OCI-LY7 (cell line): ENCODE data around the gene GPRASP3. TPM values are rescaled to one million over a fixed set of nuclear protein-coding genes. Genes with fewer than 3 reads are reported as not detected.

Source experiments
- BruUV-seq: library from RNA; stranded (reverse); fragments of 400-500 nt; replicated peaks from 2 replicates; lab custom pipeline; 2021; lab: Mats Ljungman, UMichigan
- CTCF ChIA-PET: fragments of 300-600 bp; sonication (Branson Sonifier 250); formaldehyde crosslinking; loops from one replicate; lab custom pipeline; 2022; ENCODE audit warnings: antibody characterized with exemption; ENCODE audit not compliant: unreplicated experiment; lab: Charles Lee
- POLR2A ChIA-PET: fragments of 300-600 bp; sonication (Branson Sonifier 250); formaldehyde crosslinking; loops from one replicate; lab custom pipeline; 2022; ENCODE audit warnings: antibody characterized with exemption; lab: Charles Lee
- DNase-seq: peaks from one replicate; pipeline ENCODE4 v3.0.0-alpha.2; 2015; ENCODE audit warnings: low spot score
- H2AFZ ChIP-seq: fragments of 200-600 bp; sonication (generic), shearing (Covaris generic); 2 replicates; pipeline ENCODE4 v1.6.1; 2014; ENCODE audit warnings: mild to moderate bottlenecking, antibody characterized with exemption, low read length, moderate library complexity
- H3K27ac ChIP-seq: fragments of 200-600 bp; sonication (generic); 2 replicates; pipeline ENCODE4 v1.5.1; 2014; ENCODE audit warnings: mixed run types, low read depth, mild to moderate bottlenecking, moderate library complexity, low read length, inconsistent platforms; ENCODE audit not compliant: poor library complexity, severe bottlenecking
- H3K36me3 ChIP-seq: fragments of 200-600 bp; sonication (generic); 2 replicates; pipeline ENCODE4 v1.6.1; 2014; ENCODE audit warnings: mild to moderate bottlenecking, antibody characterized with exemption, low read length, moderate library complexity, mixed read lengths; ENCODE audit not compliant: insufficient read depth
- H3K4me1 ChIP-seq: fragments of 200-600 bp; sonication (generic); 2 replicates; pipeline ENCODE4 v1.5.1; 2014; ENCODE audit warnings: mild to moderate bottlenecking, low read length; ENCODE audit not compliant: insufficient read depth, poor library complexity, severe bottlenecking
- H3K4me2 ChIP-seq: fragments of 200-600 bp; sonication (generic); 2 replicates; pipeline ENCODE4 v1.6.1; 2014; ENCODE audit warnings: mild to moderate bottlenecking, low read length
- H3K4me3 ChIP-seq: fragments of 200-600 bp; sonication (generic); 2 replicates; pipeline ENCODE4 v1.5.1; 2014; ENCODE audit warnings: mild to moderate bottlenecking, low read depth, low read length; ENCODE audit not compliant: poor library complexity, severe bottlenecking
- H3K79me2 ChIP-seq: fragments of 200-600 bp; sonication (generic); 2 replicates; pipeline ENCODE4 v1.6.1; 2016; ENCODE audit warnings: low read depth, mild to moderate bottlenecking, low read length, moderate library complexity, mixed read lengths; ENCODE audit not compliant: insufficient read depth
- H3K9me2 ChIP-seq: fragments of 200-600 bp; sonication (generic); 2 replicates; pipeline ENCODE4 v1.6.1; 2016; ENCODE audit warnings: mild to moderate bottlenecking, low read length, mixed read lengths; ENCODE audit not compliant: insufficient read depth
- H3K9me3 ChIP-seq: fragments of 200-600 bp; sonication (generic); 2 replicates; pipeline ENCODE4 v1.6.1; 2014; ENCODE audit warnings: mild to moderate bottlenecking, mixed run types, low read length, mixed read lengths
- H4K20me1 ChIP-seq: fragments of 200-600 bp; sonication (generic); 2 replicates; pipeline ENCODE4 v1.6.1; 2014; ENCODE audit warnings: mild to moderate bottlenecking, antibody characterized with exemption, low read length, moderate library complexity, mixed read lengths; ENCODE audit not compliant: insufficient read depth
- CTCF ChIP-seq: fragments of 200-600 bp; sonication (generic); conservative IDR thresholded peaks from 2 replicates; pipeline ENCODE4 v1.5.1; 2014; ENCODE audit warnings: mild to moderate bottlenecking, antibody characterized with exemption, low read length, moderate library complexity, mixed read lengths
- EZH2phosphoT487 ChIP-seq: fragments of 200-600 bp; sonication (generic); IDR thresholded peaks from 2 replicates; pipeline ENCODE4 v1.6.1; 2018; ENCODE audit warnings: low read depth, borderline replicate concordance, mild to moderate bottlenecking, mixed run types, antibody characterized with exemption, low read length, moderate library complexity, mixed read lengths
- intact Hi-C: fragments of 100-400 bp; cut with micrococcal nuclease; formaldehyde crosslinking; loops from one replicate; pipeline ENCODE4 v1.10.0; 2022; ENCODE audit not compliant: unreplicated experiment
- total RNA-seq, 2 experiments: library from RNA; depleted of rRNA in 1 of 2; stranded (reverse); fragments of >200 nt in 1 of 2; shearing (Covaris generic) in 1 of 2; gene quantifications; 2 replicates each; pipeline ENCODE4 v1.2.3, GENCODE V29; 2014 to 2022

GPRASP3 gene
- total RNA-seq, 2 experiments from 2014 or later, result 0.13 TPM; not detected in 1

- H3K36me3 ChIP-seq, result no peaks in the 10 kb centered on the region
- TF ChIP-seq CTCF (no peak), EZH2phosphoT487 (no peak)
- no peaks in the 10 kb centered on the region for H3K9me3 ChIP-seq
- intact Hi-C loops, result no loop called here
- H3K9me2 ChIP-seq, result no peaks in the 10 kb centered on the region
- no peaks in the 10 kb centered on the region for H4K20me1 ChIP-seq
- CTCF ChIA-PET, result no interaction called here
- no peak overlapping the region for H3K27ac ChIP-seq
- no peak overlapping the region for H3K4me3 ChIP-seq
- no peaks in the 10 kb centered on the region for H3K79me2 ChIP-seq
- POLR2A ChIA-PET, result no interaction called here
- no TSS peak for BruUV-seq
- no peaks in the 10 kb centered on the region for H3K4me1 ChIP-seq
- H3K4me2 ChIP-seq, result no peak overlapping the region
- no peak for DNase-seq
- H2AFZ ChIP-seq, result no peak overlapping the region
Measured at GRCh38 chrX:102684772-102685520, 35.6 kb upstream of the GPRASP3 start.

GRCh38 chrX:102694749-102695148 is 25.8 kb upstream of the GPRASP3 start:
- Histone ChIP-seq H3K9me3 (no peaks in the 10 kb centered on the region), H3K4me3 (no peak overlapping the region), H3K4me1 (no peaks in the 10 kb centered on the region), H3K27ac (no peak overlapping the region), H3K4me2 (no peak overlapping the region), H3K79me2 (no peaks in the 10 kb centered on the region), H2AFZ (no peak overlapping the region), H4K20me1 (no peaks in the 10 kb centered on the region), H3K36me3 (no peaks in the 10 kb centered on the region), H3K9me2 (no peaks in the 10 kb centered on the region)
- BruUV-seq, result no TSS peak
- intact Hi-C loops, result no loop called here
- DNase-seq, result no peak
- POLR2A ChIA-PET, result no interaction called here
- TF ChIP-seq EZH2phosphoT487 (no peak), CTCF (no peak)
- CTCF ChIA-PET, result no interaction called here

- Histone ChIP-seq H3K4me2 (no peak overlapping the region), H2AFZ (no peak overlapping the region), H3K27ac (no peak overlapping the region), H3K9me3 (no peaks in the 10 kb centered on the region), H3K4me1 (no peaks in the 10 kb centered on the region), H3K36me3 (no peaks in the 10 kb centered on the region), H3K79me2 (no peaks in the 10 kb centered on the region), H3K4me3 (no peak overlapping the region), H4K20me1 (no peaks in the 10 kb centered on the region), H3K9me2 (no peaks in the 10 kb centered on the region)
- TF ChIP-seq EZH2phosphoT487 (no peak), CTCF (no peak)
- no peak for DNase-seq
- BruUV-seq, result no TSS peak
- POLR2A ChIA-PET, result no interaction called here
- CTCF ChIA-PET, result no interaction called here
- intact Hi-C loops, result no loop called here
Measured at GRCh38 chrX:102696306-102696705, 24.2 kb upstream of the GPRASP3 start.
